ENCODE data around the gene UNC93A.

DNA sequence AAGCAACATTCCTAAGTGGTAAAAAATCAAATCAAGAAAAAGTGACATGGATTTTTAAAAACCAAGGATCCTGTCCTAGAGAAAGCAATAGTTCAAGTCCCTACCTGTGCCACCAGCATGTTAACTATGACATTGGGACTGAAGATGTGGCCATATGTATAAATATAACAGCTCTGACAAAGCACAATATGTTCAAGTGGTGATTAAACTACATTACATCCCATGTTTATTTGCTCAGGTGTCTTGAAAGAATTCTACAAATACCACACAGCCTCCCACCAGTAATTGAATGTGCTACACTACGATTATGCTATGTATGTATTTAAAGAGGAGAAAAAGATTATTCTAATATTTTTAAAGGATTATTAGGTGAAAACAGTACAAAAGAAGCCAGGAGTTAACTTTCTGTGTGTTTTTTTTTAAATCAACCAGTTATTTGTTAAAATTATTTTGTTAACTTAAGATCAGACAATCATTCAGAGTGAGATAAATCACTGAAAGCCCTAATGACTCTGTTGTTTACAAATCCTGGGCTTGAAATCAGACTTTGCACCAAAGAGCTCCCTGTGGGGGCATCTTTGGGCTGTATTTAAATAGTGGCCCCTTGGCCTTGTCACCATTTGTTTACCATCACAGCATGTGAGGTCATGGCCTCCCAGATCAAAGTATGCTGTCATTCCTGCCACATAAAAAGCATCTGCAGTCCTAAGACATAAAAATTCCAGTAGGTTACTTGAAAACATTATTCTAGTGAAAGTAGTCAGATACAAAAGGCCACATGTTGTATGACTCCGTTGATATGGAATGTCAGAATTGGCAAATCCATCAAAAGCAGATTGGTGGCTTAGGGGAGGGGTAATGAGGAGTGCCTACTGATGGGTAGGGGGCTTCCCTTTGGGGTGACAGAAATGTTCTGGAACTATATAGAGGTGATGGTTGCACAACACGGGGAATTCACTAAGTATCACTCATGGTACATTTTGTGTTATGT is 50.8 kb downstream of the UNC93A start:
- no peak for TF ChIP-seq POLR2AphosphoS5 (IDR thresholded peaks at IDR 0.05; ENCODE audit: low read depth, low read length)
- no peak for TF ChIP-seq POLR2A (IDR thresholded peaks at IDR 0.05; ENCODE audit: low read depth, low read length)
- no peak for TF ChIP-seq TAF1 (IDR thresholded peaks at IDR 0.05; ENCODE audit: borderline replicate concordance, low read depth, low read length)
